B cell (primary cell): ENCODE results near the gene CNTNAP2. TPM values are rescaled to one million over a fixed set of nuclear protein-coding genes. Genes with fewer than 3 reads are reported as not detected.

ENCODE experiments used
- ATAC-seq: fragments of 200-7000 bp; cut with Tn5 transposase; one replicate; pipeline ENCODE4 v1.10.0; 2021; ENCODE audit warnings: low read depth, mild to moderate bottlenecking, moderate number of reproducible peaks, moderate library complexity
- CTCF ChIA-PET: fragments of 350-600 bp; sonication (Branson Sonifier 250); formaldehyde crosslinking; loops from one replicate; lab custom pipeline; 2021; ENCODE audit warnings: antibody characterized with exemption, inconsistent platforms; lab: Charles Lee
- POLR2A ChIA-PET: fragments of 350-600 bp; sonication (Branson Sonifier 250); formaldehyde crosslinking; loops from one replicate; lab custom pipeline; 2021; ENCODE audit warnings: antibody characterized with exemption; lab: Charles Lee
- DNase-seq: peaks from one replicate; pipeline ENCODE4 v3.0.0; 2013
- H2AFZ ChIP-seq: 2 replicates; pipeline ENCODE4 v1.6.1; 2012; ENCODE audit warnings: mild to moderate bottlenecking, low read depth, low read length; ENCODE audit not compliant: insufficient read depth, poor library complexity, severe bottlenecking
- H3K27ac ChIP-seq, 2 donors: 1 replicate in 1 of 2; 2 replicates in 1 of 2; pipeline ENCODE4 v1.5.1; 2012 to 2013; ENCODE audit warnings: low read length in 2 of 2, mild to moderate bottlenecking in 2 of 2, moderate library complexity in 1 of 2
- H3K27me3 ChIP-seq, 4 experiments: fragments of 200-600 bp in 1 of 4; sonication (generic) in 1 of 4; replicated peaks in 1 of 4; 1 replicate in 2 of 4; 2 replicates in 2 of 4; pipeline versions ENCODE4 v1.6.1 to v1.7.0; 2013 to 2016; ENCODE audit warnings: low read length in 3 of 4, mild to moderate bottlenecking in 2 of 4, mixed read lengths in 1 of 4, moderate library complexity in 1 of 4; ENCODE audit not compliant: insufficient read depth in 4 of 4, control insufficient read depth in 3 of 4; ENCODE audit errors: control extremely low read depth in 1 of 4
- H3K36me3 ChIP-seq, 2 experiments: replicated peaks in 1 of 2; 1 replicate in 1 of 2; 2 replicates in 1 of 2; pipeline versions ENCODE4 v1.6.1 to v1.7.1; 2013; ENCODE audit warnings: low read length in 1 of 2; ENCODE audit not compliant: insufficient read depth in 2 of 2, control insufficient read depth in 1 of 2; ENCODE audit errors: control extremely low read depth in 1 of 2, extremely low read depth in 1 of 2
- H3K4me1 ChIP-seq, 2 donors: fragments of 200-600 bp in 1 of 2; sonication (generic) in 1 of 2; 1 replicate in 1 of 2; 2 replicates in 1 of 2; pipeline versions ENCODE4 v1.5.1 to v1.6.1; 2013 to 2017; ENCODE audit warnings: low read length in 2 of 2; ENCODE audit not compliant: control insufficient read depth in 2 of 2, insufficient read depth in 2 of 2
- H3K4me2 ChIP-seq: replicated peaks from 2 replicates; pipeline ENCODE3; 2012; ENCODE audit warnings: mild to moderate bottlenecking, low read depth, low read length; ENCODE audit not compliant: poor library complexity, severe bottlenecking
- H3K4me3 ChIP-seq, 5 experiments: fragments of 200-600 bp in 1 of 5; sonication (generic) in 1 of 5; 1 replicate in 3 of 5; 2 replicates in 2 of 5; pipeline versions ENCODE4 v1.5.1 to v1.7.0; 2011 to 2016; ENCODE audit warnings: low read length in 4 of 5, mild to moderate bottlenecking in 4 of 5, low read depth in 2 of 5, control low read depth in 1 of 5, moderate library complexity in 1 of 5; ENCODE audit not compliant: insufficient read depth in 1 of 5; ENCODE audit errors: control extremely low read depth in 1 of 5, extremely low read depth in 1 of 5
- H3K79me2 ChIP-seq: fragments of 200-600 bp; sonication (generic); one replicate; pipeline ENCODE4 v1.6.0; 2016; ENCODE audit warnings: low read length; ENCODE audit not compliant: control insufficient read depth, insufficient read depth
- H3K9ac ChIP-seq: fragments of 200-600 bp; sonication (generic); 2 replicates; pipeline ENCODE4 v1.6.1; 2017; ENCODE audit warnings: mild to moderate bottlenecking, low read length, moderate library complexity
- H3K9me3 ChIP-seq, 3 donors: one replicate each; pipeline versions ENCODE4 v1.6.1 to v1.7.1; 2013; ENCODE audit warnings: low read length in 2 of 3; ENCODE audit not compliant: control insufficient read depth in 2 of 3, insufficient read depth in 1 of 3; ENCODE audit errors: control extremely low read depth in 1 of 3
- H4K20me1 ChIP-seq: 2 replicates; pipeline ENCODE4 v1.6.0; 2012; ENCODE audit warnings: mild to moderate bottlenecking, low read length; ENCODE audit not compliant: insufficient read depth, control insufficient read depth, poor library complexity, severe bottlenecking
- H3K27ac Mint-ChIP-seq: one replicate; pipeline ENCODE4 v1.8.0; 2021; ENCODE audit warnings: mixed read lengths
- H3K27me3 Mint-ChIP-seq: one replicate; pipeline ENCODE4 v1.8.0; 2021; ENCODE audit warnings: mixed read lengths
- H3K4me1 Mint-ChIP-seq: one replicate; pipeline ENCODE4 v1.8.0; 2021; ENCODE audit warnings: mixed read lengths
- H3K4me3 Mint-ChIP-seq: one replicate; pipeline ENCODE4 v1.8.0; 2021; ENCODE audit warnings: mixed read lengths
- H3K9me3 Mint-ChIP-seq: one replicate; pipeline ENCODE4 v1.8.0; 2022; ENCODE audit warnings: mixed read lengths; ENCODE audit not compliant: insufficient read depth
- CTCF ChIP-seq: fragments of 200-600 bp; IDR thresholded peaks from one replicate; pipeline ENCODE4 v1.8.0; 2022; ENCODE audit warnings: antibody characterized with exemption, mild to moderate bottlenecking
- EZH2 ChIP-seq: IDR thresholded peaks from 2 replicates; pipeline ENCODE4 v1.6.1; 2012; ENCODE audit warnings: borderline replicate concordance, low read depth, mild to moderate bottlenecking, moderate library complexity, low read length; ENCODE audit not compliant: insufficient read depth, poor library complexity, severe bottlenecking
- WGBS: methylation state at CpG from one replicate; pipeline ENCODE4 v1.1.5; 2013; ENCODE audit warnings: missing lambda C conversion rate; ENCODE audit not compliant: insufficient coverage; 5-methylcytosine and 5-hydroxymethylcytosine counted together
- intact Hi-C: fragments of 100-400 bp; cut with micrococcal nuclease; formaldehyde crosslinking; loops from one replicate; pipeline ENCODE4 v1.10.0; 2022
- polyA plus RNA-seq: library from polyadenylated mRNA; depleted of rRNA; stranded (reverse); fragments of >200 nt; gene quantifications from 2 replicates; pipeline ENCODE4 v1.2.3, GENCODE V29; 2012
- total RNA-seq, 2 donors: library from RNA; stranded (reverse); fragments of 120-200 nt in 1 of 2; gene quantifications; 1 replicate in 1 of 2; 2 replicates in 1 of 2; pipeline versions ENCODE4 v1.2.3 to v1.2.4, GENCODE V29; 2013 to 2022

CNTNAP2 gene
- total and polyA plus RNA-seq, 2 donors (not counting 1 experiment from before 2014, with no cell fraction given), result 7.4 to 16.6 TPM

GRCh38 chr7:147070886-147071285, 954.3 kb downstream of the CNTNAP2 start:
- Histone ChIP-seq H3K79me2 (no peaks in the 10 kb centered on the region), H3K4me1 (no peaks in the 10 kb centered on the region), H3K9ac (no peak overlapping the region), H3K36me3 (no peaks in the 10 kb centered on the region), H4K20me1 (no peaks in the 10 kb centered on the region), H2AFZ (no peak overlapping the region), H3K4me3 (no peak overlapping the region), H3K4me2 (no peak overlapping the region), H3K27me3 (no peaks in the 10 kb centered on the region), H3K27ac (no peak overlapping the region), H3K9me3 (peaks cover 0 to 4% (median 0%) of the 10 kb centered on the region in 3 donors)
- WGBS, result no CpG with 5 or more reads among the region's 1 CpG
- ChIA-PET POLR2A (no interaction called here), CTCF (no interaction called here)
- no peak overlapping the region for H3K27ac Mint-ChIP-seq
- DNase-seq (no peak), ATAC-seq (no peak)
- peaks cover 3% of the 10 kb centered on the region for H3K9me3 Mint-ChIP-seq
- H3K27me3 Mint-ChIP-seq, result no peaks in the 10 kb centered on the region
- no peak for TF ChIP-seq EZH2
- no peak for TF ChIP-seq CTCF
- H3K4me1 Mint-ChIP-seq, result no peaks in the 10 kb centered on the region
- intact Hi-C loops, result no loop called here
- H3K4me3 Mint-ChIP-seq, result no peak overlapping the region

GRCh38 chr7:147071536-147071935, 954.9 kb downstream of the CNTNAP2 start:
- Mint-ChIP-seq H3K27ac (no peak overlapping the region), H3K4me1 (no peaks in the 10 kb centered on the region), H3K4me3 (no peak overlapping the region), H3K27me3 (no peaks in the 10 kb centered on the region), H3K9me3 (peaks cover 3% of the 10 kb centered on the region)
- no peak overlapping the region for H2AFZ ChIP-seq
- no peak overlapping the region for H3K4me3 ChIP-seq
- no peaks in the 10 kb centered on the region for H3K79me2 ChIP-seq
- intact Hi-C loops, result no loop called here
- H3K27me3 ChIP-seq, result no peaks in the 10 kb centered on the region
- CTCF ChIA-PET, result no interaction called here
- peaks cover 0 to 4% (median 0%) of the 10 kb centered on the region in 3 donors for H3K9me3 ChIP-seq
- no peak overlapping the region for H3K9ac ChIP-seq
- 100% methylated on average over 1 of the region's 1 CpG for whole genome bisulfite sequencing
- H3K36me3 ChIP-seq, result no peaks in the 10 kb centered on the region
- TF ChIP-seq CTCF (no peak), EZH2 (no peak)
- POLR2A ChIA-PET, result no interaction called here
- no peak overlapping the region for H3K4me2 ChIP-seq
- no peaks in the 10 kb centered on the region for H4K20me1 ChIP-seq
- ATAC-seq (no peak), DNase-seq (no peak)
- no peaks in the 10 kb centered on the region for H3K4me1 ChIP-seq
- no peak overlapping the region for H3K27ac ChIP-seq
